Kidney (tissue), 14 donors: ENCODE results near the gene UPF3A. TPM values are rescaled to one million over a fixed set of nuclear protein-coding genes. Genes with fewer than 3 reads are reported as not detected.

Source experiments
- DNase-seq, 5 donors: peaks; one replicate each; pipeline ENCODE4 v3.0.0-alpha.2; 2013 to 2020
- FAIRE-seq: peaks from 2 replicates; lab custom pipeline; 2012; peaks lifted over from hg19 to GRCh38; lab: Jason Lieb, UNC
- H3K27ac ChIP-seq, 2 donors: one replicate each; pipeline ENCODE4 v1.7.0; 2013; ENCODE audit warnings: low read depth in 2 of 2, low read length in 2 of 2, inconsistent platforms in 1 of 2
- H3K27me3 ChIP-seq: one replicate; pipeline ENCODE4 v1.7.1; 2013; ENCODE audit warnings: low read length, inconsistent platforms; ENCODE audit not compliant: control insufficient read depth, insufficient read depth
- H3K36me3 ChIP-seq, 3 donors: one replicate each; pipeline versions ENCODE4 v1.7.0 to v1.7.1; 2013; ENCODE audit warnings: low read length in 3 of 3, control low read depth in 1 of 3, inconsistent platforms in 1 of 3; ENCODE audit not compliant: insufficient read depth in 3 of 3, control insufficient read depth in 2 of 3
- H3K4me1 ChIP-seq, 3 donors: one replicate each; pipeline versions ENCODE4 v1.7.0 to v1.7.1; 2013; ENCODE audit warnings: low read length in 3 of 3, inconsistent platforms in 1 of 3, low read depth in 1 of 3; ENCODE audit not compliant: control insufficient read depth in 2 of 3, insufficient read depth in 2 of 3
- H3K4me3 ChIP-seq, 3 donors: one replicate each; pipeline versions ENCODE4 v1.7.0 to v1.8.1; 2013; ENCODE audit warnings: low read length in 3 of 3, control low read depth in 1 of 3, inconsistent platforms in 1 of 3
- H3K9ac ChIP-seq, 3 donors: one replicate each; pipeline versions ENCODE4 v1.7.0 to v1.7.1; 2013; ENCODE audit warnings: low read length in 3 of 3, control low read depth in 1 of 3, inconsistent platforms in 1 of 3
- H3K9me3 ChIP-seq, 3 donors: one replicate each; pipeline versions ENCODE4 v1.7.0 to v1.7.1; 2013; ENCODE audit warnings: low read length in 3 of 3, control low read depth in 1 of 3, inconsistent platforms in 1 of 3; ENCODE audit not compliant: control insufficient read depth in 2 of 3, insufficient read depth in 1 of 3
- intact Hi-C: fragments of 100-400 bp; cut with DNase I; formaldehyde crosslinking; loops from one replicate; pipeline ENCODE4 v1.11.1; 2022
- polyA plus RNA-seq: library from polyadenylated mRNA; stranded (reverse); fragments of 350-450 nt; fragmentation: Illumina TruSeq; extraction: RNeasy Lipid Tissue Mini Kit (QIAGEN cat#74804); gene quantifications from one replicate; pipeline ENCODE4 v1.2.3, GENCODE V29; 2014; ENCODE audit warnings: low read depth, low replicate concordance; ENCODE audit not compliant: insufficient read depth
- total RNA-seq: library from RNA; stranded (reverse); fragmentation: NEBNext Ultra II Directional; extraction: Animal tissue kit (Norgen Biotek cat#: 25700); gene quantifications from one replicate; pipeline ENCODE4 v1.2.1, GENCODE V29; 2021
- TF ChIP-seq, protein P1 (sequence below): IDR thresholded peaks from 3 replicates; pipeline ENCODE4 v1.5.1; 2012; ENCODE audit warnings: mild to moderate bottlenecking, moderate library complexity, borderline replicate concordance; ENCODE audit not compliant: insufficient read depth; ENCODE audit errors: extremely low read depth
- donor health status: control.
- donor health status: control.
- donor health status: control.
- donor health status: control.
- donor health status: control.
- donor health status: DM: yes; HTN: yes; CAD: no.
- donor health status: Normal renal cell carcinoma (clear cell type).

Gene UPF3A
- total and polyA plus RNA-seq, 2 donors from 2014 or later, result 34.5 to 41.7 TPM

DNA sequence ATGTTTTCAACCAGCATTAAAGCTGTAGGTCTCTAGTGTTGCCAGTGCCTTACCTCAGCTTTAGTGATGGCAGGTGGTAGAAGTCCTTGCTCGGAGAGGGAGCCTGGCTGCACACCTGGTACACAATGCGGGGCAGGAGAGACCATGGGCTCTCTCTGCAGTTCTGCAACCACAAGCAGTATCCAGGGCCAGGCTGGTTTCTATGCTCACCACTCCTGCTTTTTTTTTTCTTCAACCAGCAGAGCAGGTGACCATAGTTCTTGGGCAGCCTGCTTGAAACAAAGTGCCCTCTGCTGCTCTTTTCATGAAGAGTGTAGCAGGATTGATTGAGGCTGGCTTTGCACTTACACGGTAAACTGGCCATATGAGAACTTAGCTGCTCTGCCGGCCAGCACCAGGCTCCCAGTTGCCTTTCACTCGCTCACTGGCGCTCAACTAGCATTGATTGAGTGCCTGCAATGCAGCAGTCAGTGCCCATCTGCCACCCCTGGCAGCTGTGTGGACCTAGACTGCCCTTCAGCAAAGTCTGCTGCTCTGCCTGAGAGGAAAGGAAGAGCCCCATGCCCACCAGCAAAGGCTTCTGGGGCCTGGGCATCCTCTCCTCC, 28.5 kb downstream of the UPF3A start:
- Histone ChIP-seq H3K4me1 (peaks cover 0 to under 1% (median 0%) of the 10 kb centered on the region in 3 donors), H3K27ac (no peak overlapping the region), H3K9ac (no peak overlapping the region), H3K27me3 (no peaks in the 10 kb centered on the region), H3K36me3 (peaks cover 3 to 8% (median 4%) of the 10 kb centered on the region in 3 donors), H3K9me3 (no peaks in the 10 kb centered on the region), H3K4me3 (no peak overlapping the region)
- intact Hi-C loops, result no loop called here
- FAIRE-seq (no peak), DNase-seq (peak in 2 of 5 donors; percentile 9 to 35)
- TF ChIP-seq, protein P1, sequence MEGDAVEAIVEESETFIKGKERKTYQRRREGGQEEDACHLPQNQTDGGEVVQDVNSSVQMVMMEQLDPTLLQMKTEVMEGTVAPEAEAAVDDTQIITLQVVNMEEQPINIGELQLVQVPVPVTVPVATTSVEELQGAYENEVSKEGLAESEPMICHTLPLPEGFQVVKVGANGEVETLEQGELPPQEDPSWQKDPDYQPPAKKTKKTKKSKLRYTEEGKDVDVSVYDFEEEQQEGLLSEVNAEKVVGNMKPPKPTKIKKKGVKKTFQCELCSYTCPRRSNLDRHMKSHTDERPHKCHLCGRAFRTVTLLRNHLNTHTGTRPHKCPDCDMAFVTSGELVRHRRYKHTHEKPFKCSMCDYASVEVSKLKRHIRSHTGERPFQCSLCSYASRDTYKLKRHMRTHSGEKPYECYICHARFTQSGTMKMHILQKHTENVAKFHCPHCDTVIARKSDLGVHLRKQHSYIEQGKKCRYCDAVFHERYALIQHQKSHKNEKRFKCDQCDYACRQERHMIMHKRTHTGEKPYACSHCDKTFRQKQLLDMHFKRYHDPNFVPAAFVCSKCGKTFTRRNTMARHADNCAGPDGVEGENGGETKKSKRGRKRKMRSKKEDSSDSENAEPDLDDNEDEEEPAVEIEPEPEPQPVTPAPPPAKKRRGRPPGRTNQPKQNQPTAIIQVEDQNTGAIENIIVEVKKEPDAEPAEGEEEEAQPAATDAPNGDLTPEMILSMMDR, result no peak

DNA sequence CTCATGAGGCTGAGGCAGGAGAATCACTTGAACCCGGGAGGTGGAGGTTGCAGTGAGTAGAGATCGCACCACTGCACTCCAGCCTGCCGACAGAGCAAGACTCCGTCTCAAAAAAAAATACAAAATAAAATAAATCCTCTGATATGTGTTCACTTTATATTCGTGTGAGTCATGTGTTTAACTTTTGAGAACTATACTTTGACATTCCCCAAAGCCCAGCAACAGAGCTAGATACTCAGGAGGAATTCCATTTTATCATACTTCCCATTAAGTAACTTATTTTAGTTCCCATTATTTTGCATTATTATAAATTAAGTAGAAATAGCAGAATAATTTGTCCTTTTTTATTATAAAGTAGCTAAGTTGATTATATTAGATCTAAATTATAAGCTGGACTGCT, 29.6 kb downstream of the UPF3A start:
- DNase-seq, result no peak
- peaks cover 0 to 9% (median 0%) of the 10 kb centered on the region in 3 donors for H3K4me1 ChIP-seq
- no peak for FAIRE-seq
- H3K4me3 ChIP-seq, result no peak overlapping the region
- H3K9ac ChIP-seq, result no peak overlapping the region
- H3K36me3 ChIP-seq, result peaks cover 3 to 8% (median 4%) of the 10 kb centered on the region in 3 donors
- TF ChIP-seq, protein P1, result no peak
- H3K27me3 ChIP-seq, result no peaks in the 10 kb centered on the region
- no peak overlapping the region for H3K27ac ChIP-seq
- no peaks in the 10 kb centered on the region for H3K9me3 ChIP-seq
- intact Hi-C loops, result no loop called here

DNA sequence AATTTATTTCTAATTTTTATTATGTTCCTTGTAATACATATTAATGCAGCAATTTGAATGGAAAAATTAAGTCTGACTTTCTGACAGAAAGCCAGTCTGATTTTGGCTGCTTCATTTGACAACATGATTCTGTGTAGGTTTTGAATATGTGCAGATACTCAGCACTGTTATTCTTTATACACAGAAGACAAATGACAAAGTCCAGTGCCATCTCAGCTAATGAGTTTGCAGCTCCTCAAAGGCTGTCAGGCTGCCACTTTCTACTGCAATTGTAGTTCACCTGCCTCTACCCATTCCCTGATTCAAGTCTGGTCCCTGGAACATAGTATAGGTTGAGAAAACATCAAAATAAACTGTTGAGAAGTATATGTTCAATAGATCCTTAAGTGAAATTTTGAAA, 30.0 kb downstream of the UPF3A start:
- Histone ChIP-seq H3K27me3 (no peaks in the 10 kb centered on the region), H3K27ac (no peak overlapping the region), H3K9me3 (no peaks in the 10 kb centered on the region), H3K4me3 (no peak overlapping the region), H3K4me1 (peaks cover 0 to 9% (median 0%) of the 10 kb centered on the region in 3 donors), H3K36me3 (peaks cover 3 to 8% (median 4%) of the 10 kb centered on the region in 3 donors), H3K9ac (no peak overlapping the region)
- no peak for FAIRE-seq
- intact Hi-C loops, result no loop called here
- DNase-seq, result no peak
- TF ChIP-seq, protein P1, result no peak

DNA sequence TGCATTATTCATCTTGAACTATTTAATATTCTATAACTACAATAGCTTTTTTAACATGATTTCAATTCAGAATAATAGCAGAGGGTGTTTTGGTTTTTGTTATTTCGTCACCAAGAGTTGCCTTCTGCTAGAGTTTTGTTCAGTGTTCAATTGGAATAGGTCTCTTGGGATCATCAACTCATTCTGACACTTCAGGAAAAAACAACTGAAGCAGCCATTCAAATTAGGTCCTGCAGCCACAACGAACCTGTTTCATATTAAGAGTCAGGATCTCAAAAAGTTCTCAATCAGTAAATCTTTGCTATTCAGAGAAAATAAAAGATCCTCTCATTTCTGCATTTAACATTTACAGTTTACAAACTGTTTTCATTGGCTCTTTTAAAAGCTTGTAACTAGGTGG, 30.5 kb downstream of the UPF3A start:
- TF ChIP-seq, protein P1, result no peak
- FAIRE-seq (no peak), DNase-seq (peak in 1 of 5 donors; percentile 29)
- Histone ChIP-seq H3K9ac (no peak overlapping the region), H3K4me3 (no peak overlapping the region), H3K36me3 (peaks cover under 1 to 2% (median 2%) of the 10 kb centered on the region in 3 donors), H3K27me3 (no peaks in the 10 kb centered on the region), H3K9me3 (no peaks in the 10 kb centered on the region), H3K4me1 (peaks cover 0 to 9% (median 0%) of the 10 kb centered on the region in 3 donors), H3K27ac (no peak overlapping the region)
- intact Hi-C loops, result no loop called here
